Adrenal gland (tissue), 12 donors: ENCODE measurements around the gene RAD21L1. TPM values are rescaled to one million over a fixed set of nuclear protein-coding genes. Genes with fewer than 3 reads are reported as not detected.

Experiments
- DNase-seq, 7 donors: peaks; one replicate each; pipeline ENCODE4 v3.0.0-alpha.2; 2019 to 2020
- H3K27ac ChIP-seq, 5 donors: fragments of 200-600 bp; sonication (generic) in 4 of 5; 1 replicate in 3 of 5; 2 replicates in 2 of 5; pipeline versions ENCODE4 v1.5.1 to v1.8.0; 2016 to 2020; ENCODE audit warnings: mild to moderate bottlenecking in 1 of 5
- H3K27me3 ChIP-seq: fragments of 200-600 bp; 2 replicates; pipeline ENCODE4 v1.8.0; 2021
- H3K36me3 ChIP-seq, 2 donors: fragments of 200-600 bp; replicated peaks in 1 of 2; 1 replicate in 1 of 2; 2 replicates in 1 of 2; pipeline versions ENCODE4 v1.5.1 to v1.8.0; 2018 to 2022
- H3K4me1 ChIP-seq, 2 donors: fragments of 200-600 bp; replicated peaks in 1 of 2; 1 replicate in 1 of 2; 2 replicates in 1 of 2; pipeline versions ENCODE4 v1.5.1 to v1.8.0; 2018 to 2021
- H3K4me3 ChIP-seq, 4 donors: fragments of 200-600 bp; sonication (generic) in 3 of 4; one replicate each; pipeline ENCODE4 v1.5.1; 2016 to 2018
- H3K9me3 ChIP-seq, 3 donors: fragments of 200-600 bp; sonication (generic) in 1 of 3; replicated peaks in 1 of 3; 1 replicate in 2 of 3; 2 replicates in 1 of 3; pipeline versions ENCODE4 v1.5.1 to v1.8.0; 2016 to 2021
- CTCF ChIP-seq, 6 experiments: fragments of 450-650 bp in 4 of 6; fragments of 200-600 bp in 2 of 6; sonication (generic) in 1 of 6; IDR thresholded peaks; 1 replicate in 5 of 6; 2 replicates in 1 of 6; pipeline versions ENCODE4 v1.5.1 to v1.8.0; 2016 to 2021; ENCODE audit warnings: antibody characterized with exemption in 6 of 6, mild to moderate bottlenecking in 2 of 6, moderate library complexity in 1 of 6
- POLR2A ChIP-seq, 2 donors: fragments of 450-650 bp; IDR thresholded peaks; one replicate each; pipeline ENCODE4 v1.6.1; 2017; ENCODE audit warnings: antibody characterized with exemption in 2 of 2, mild to moderate bottlenecking in 2 of 2, moderate library complexity in 1 of 2
- WGBS, 4 donors: extraction: QIAGEN DNeasy Blood & Tissue Kit in 2 of 4; methylation state at CpG; one replicate each; pipeline versions ENCODE4 v1.1.5 to v1.1.7; 2013 to 2017; 5-methylcytosine and 5-hydroxymethylcytosine counted together
- intact Hi-C, 2 donors: fragments of 100-400 bp; cut with DNase I; formaldehyde crosslinking; loops; one replicate each; pipeline versions ENCODE4 v1.14.1 to v1.15.0; 2022 to 2023
- polyA plus RNA-seq, 3 donors: library from polyadenylated mRNA; stranded (reverse); fragments of 200-250 nt in 2 of 3; fragments of 350-450 nt in 1 of 3; fragmentation: Illumina TruSeq in 1 of 3; extraction: RNeasy Lipid Tissue Mini Kit (QIAGEN cat#74804) in 1 of 3; gene quantifications; one replicate each; pipeline ENCODE4 v1.2.3, GENCODE V29; 2013 to 2014
- total RNA-seq, 9 donors: library from RNA; depleted of rRNA in 4 of 9; stranded (reverse); fragments of >200 nt in 4 of 9; fragments of 120-200 nt in 1 of 9; fragmentation: NEBNext Ultra II Directional in 1 of 9; extraction: Animal tissue kit (Norgen Biotek cat#: 25700) in 1 of 9; gene quantifications; one replicate each; pipeline versions ENCODE4 v1.1.0 to v1.2.4, GENCODE V29; 2013 to 2023
- donor health status: healthy with polysubstance abuse.
- donor health status: Bipolar disorder and iron deficiency.
- donor health status: DM: yes; HTN: yes; CAD: no.
- donor health status: DM: no; HTN: no; CAD: no.
- donor health status: DM: no; HTN: no; CAD: no.
- donor health status: DM: yes; HTN: yes; CAD: no.

The RAD21L1 gene
- total and polyA plus RNA-seq, 12 donors: 0.06 to 0.07 TPM; not detected in 10

- Histone ChIP-seq H3K9me3 (no peaks in the 10 kb centered on the region), H3K36me3 (no peaks in the 10 kb centered on the region), H3K27me3 (peaks cover 25% of the 10 kb centered on the region), H3K4me1 (peaks cover 0 to 8% of the 10 kb centered on the region in 2 donors), H3K27ac (no peak overlapping the region), H3K4me3 (no peak overlapping the region)
- TF ChIP-seq CTCF (IDR thresholded peaks at IDR 0.05): no peak
- TF ChIP-seq POLR2A (IDR thresholded peaks at IDR 0.05): no peak
- no peak for DNase-seq
- 84 to 89% (median 86%) methylated on average over 20 of the region's 20 CpGs for WGBS, 4 donors
- intact Hi-C loops: no loop called here
These were observed 1.5 kb upstream of the RAD21L1 start for GRCh38 chr20:1224205-1224890.

- intact Hi-C loops: no loop called here
- no peak for TF ChIP-seq POLR2A (IDR thresholded peaks at IDR 0.05)
- no peak for TF ChIP-seq CTCF (IDR thresholded peaks at IDR 0.05)
- no peak for DNase-seq
- Histone ChIP-seq H3K27me3 (peaks cover 34% of the 10 kb centered on the region), H3K9me3 (no peaks in the 10 kb centered on the region), H3K36me3 (no peaks in the 10 kb centered on the region), H3K4me1 (peaks cover 0 to 8% of the 10 kb centered on the region in 2 donors), H3K4me3 (peak overlapping the region in 2 of 4 donors; percentile 22 to 45), H3K27ac (no peak overlapping the region)
- 2 to 4% (median 3%) methylated on average over 11 to 30 of the region's 30 CpGs for WGBS, 4 donors
These were observed 521 bp upstream of the RAD21L1 start for GRCh38 chr20:1225263-1225782.

DNA sequence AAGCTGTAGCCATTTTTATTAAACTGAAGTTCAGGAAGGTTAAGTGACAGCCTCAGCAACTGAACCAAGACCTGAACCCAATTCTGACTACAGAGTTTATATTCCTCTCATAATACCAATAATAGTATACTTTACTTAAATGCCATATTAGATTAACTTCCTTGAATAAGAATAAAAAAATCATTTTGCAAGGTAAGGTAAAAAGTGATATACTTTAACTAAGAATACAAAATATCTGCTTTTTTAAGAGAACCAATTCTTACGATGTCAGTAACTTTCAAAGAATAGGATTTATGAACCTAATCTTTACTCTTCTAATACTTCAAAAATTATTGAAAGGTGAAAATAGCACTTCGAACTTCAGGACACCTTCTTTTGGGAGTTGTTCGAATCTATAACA is 3.7 kb downstream of the RAD21L1 start:
- Histone ChIP-seq H3K4me1 (peaks cover 0 to 8% of the 10 kb centered on the region in 2 donors), H3K9me3 (no peaks in the 10 kb centered on the region), H3K36me3 (no peaks in the 10 kb centered on the region), H3K27me3 (peaks cover 46% of the 10 kb centered on the region), H3K4me3 (no peak overlapping the region), H3K27ac (no peak overlapping the region)
- no peak for DNase-seq
- TF ChIP-seq POLR2A (IDR thresholded peaks at IDR 0.05): no peak
- no peak for TF ChIP-seq CTCF (IDR thresholded peaks at IDR 0.05)
- intact Hi-C loops: no loop called here
- WGBS, 4 donors: 72 to 87% (median 80%) methylated on average over 3 of the region's 3 CpGs

GRCh38 chr20:1232286-1233111 is 6.7 kb downstream of the RAD21L1 start:
- intact Hi-C loops: no loop called here
- no peak for DNase-seq
- 85 to 92% (median 89%) methylated on average over 3 of the region's 3 CpGs for WGBS, 4 donors
- Histone ChIP-seq H3K27me3 (peaks cover 39% of the 10 kb centered on the region), H3K27ac (no peak overlapping the region), H3K36me3 (no peaks in the 10 kb centered on the region), H3K4me1 (no peaks in the 10 kb centered on the region), H3K4me3 (no peak overlapping the region), H3K9me3 (no peaks in the 10 kb centered on the region)
- TF ChIP-seq CTCF (IDR thresholded peaks at IDR 0.05) (no peak), POLR2A (IDR thresholded peaks at IDR 0.05) (no peak)
